Central memory CD8-positive, alpha-beta T cell (primary cell): Measurements from ENCODE around the gene COPB2.

Experiments
- ATAC-seq: fragments of 150-1000 bp; cut with Tn5 transposase; replicated peaks from 2 replicates; pipeline ENCODE4 v1.10.0; 2022; ENCODE audit warnings: mild to moderate bottlenecking, moderate FRiP score, moderate number of reproducible peaks; ENCODE audit not compliant: poor library complexity, severe bottlenecking; ENCODE audit errors: extremely low read depth
- DNase-seq, 2 donors: peaks; one replicate each; pipeline ENCODE4 v3.0.0; 2021; ENCODE audit warnings: low spot score in 2 of 2
- H3K27ac Mint-ChIP-seq: one replicate; pipeline ENCODE4 v1.8.0; 2022; ENCODE audit warnings: low read depth, mild to moderate bottlenecking, moderate library complexity, mixed read lengths
- H3K27me3 Mint-ChIP-seq: one replicate; pipeline ENCODE4 v1.8.0; 2022; ENCODE audit warnings: mixed read lengths
- H3K36me3 Mint-ChIP-seq: one replicate; pipeline ENCODE4 v1.8.0; 2022; ENCODE audit warnings: mild to moderate bottlenecking, moderate library complexity, mixed read lengths; ENCODE audit not compliant: insufficient read depth
- H3K4me1 Mint-ChIP-seq: one replicate; pipeline ENCODE4 v1.8.0; 2022; ENCODE audit warnings: mixed read lengths
- H3K4me3 Mint-ChIP-seq: one replicate; pipeline ENCODE4 v1.8.0; 2022; ENCODE audit warnings: mild to moderate bottlenecking, moderate library complexity, mixed read lengths
- H3K9me3 Mint-ChIP-seq: one replicate; pipeline ENCODE4 v1.8.0; 2022; ENCODE audit warnings: mixed read lengths

The COPB2 gene

GRCh38 chr3:139309061-139309591 is 80.3 kb downstream of the COPB2 start:
- no peaks in the 10 kb centered on the region for H3K9me3 Mint-ChIP-seq
- H3K4me3 Mint-ChIP-seq: no peak overlapping the region
- DNase-seq (no peak), ATAC-seq (no peak)
- no peaks in the 10 kb centered on the region for H3K4me1 Mint-ChIP-seq
- H3K27ac Mint-ChIP-seq: no peak overlapping the region
- no peaks in the 10 kb centered on the region for H3K36me3 Mint-ChIP-seq
- H3K27me3 Mint-ChIP-seq: peaks cover 12% of the 10 kb centered on the region

- H3K9me3 Mint-ChIP-seq: no peaks in the 10 kb centered on the region
- no peak for DNase-seq
- H3K27ac Mint-ChIP-seq: no peak overlapping the region
- H3K4me1 Mint-ChIP-seq: no peaks in the 10 kb centered on the region
- no peak for ATAC-seq
- no peak overlapping the region for H3K4me3 Mint-ChIP-seq
- peaks cover 7% of the 10 kb centered on the region for H3K27me3 Mint-ChIP-seq
- no peaks in the 10 kb centered on the region for H3K36me3 Mint-ChIP-seq
Measured at GRCh38 chr3:139308560-139308959, 80.9 kb downstream of the COPB2 start.

- Mint-ChIP-seq H3K27ac (no peak overlapping the region), H3K27me3 (no peaks in the 10 kb centered on the region), H3K4me1 (no peaks in the 10 kb centered on the region), H3K9me3 (no peaks in the 10 kb centered on the region), H3K36me3 (no peaks in the 10 kb centered on the region), H3K4me3 (no peak overlapping the region)
- no peak for ATAC-seq
- DNase-seq: no peak
Measured at GRCh38 chr3:139307601-139308555, 81.6 kb downstream of the COPB2 start.
